BLaER1 treated with 17β-estradiol and CSF1 and Interleukin-3, amounts not matched to agents 10 nM and 100 nM (cell line): ENCODE measurements around the gene SCAPER.
"Not testable (repeated sequence)": the region's sequence is repeated elsewhere in the genome, so short reads cannot be mapped to it uniquely, and the experiment has no call there.

Experiments
- H3K27ac ChIP-seq, 11 experiments: shearing (Covaris generic); formaldehyde crosslinking; 2 replicates each; pipeline ENCODE4 v1.8.1; 2022
- H3K27me3 ChIP-seq, 11 experiments: shearing (Covaris generic); formaldehyde crosslinking; 2 replicates each; pipeline ENCODE4 v1.8.1; 2022
- H3K36me3 ChIP-seq, 11 experiments: shearing (Covaris generic); formaldehyde crosslinking; 2 replicates each; pipeline ENCODE4 v1.8.1; 2022
- H3K4me1 ChIP-seq, 10 experiments: shearing (Covaris generic); formaldehyde crosslinking; 2 replicates each; pipeline ENCODE4 v1.8.1; 2022
- H3K4me2 ChIP-seq, 11 experiments: shearing (Covaris generic); formaldehyde crosslinking; 2 replicates each; pipeline ENCODE4 v1.8.1; 2022
- H3K4me3 ChIP-seq, 10 experiments: shearing (Covaris generic); formaldehyde crosslinking; 2 replicates each; pipeline ENCODE4 v1.8.1; 2022
- H3K9ac ChIP-seq, 11 experiments: shearing (Covaris generic); formaldehyde crosslinking; 2 replicates each; pipeline ENCODE4 v1.8.1; 2022
- H3K9me3 ChIP-seq, 11 experiments: shearing (Covaris generic); formaldehyde crosslinking; replicated peaks in 1 of 11; 2 replicates each; pipeline ENCODE4 v1.8.1; 2022
- H4K20me1 ChIP-seq, 11 experiments: shearing (Covaris generic); formaldehyde crosslinking; 2 replicates each; pipeline ENCODE4 v1.8.1; 2022
- Cebpa-rat ChIP-seq, 11 experiments: shearing (Covaris generic); IDR thresholded peaks; 2 replicates each; pipeline ENCODE4 v1.8.1; 2022

SCAPER gene

DNA sequence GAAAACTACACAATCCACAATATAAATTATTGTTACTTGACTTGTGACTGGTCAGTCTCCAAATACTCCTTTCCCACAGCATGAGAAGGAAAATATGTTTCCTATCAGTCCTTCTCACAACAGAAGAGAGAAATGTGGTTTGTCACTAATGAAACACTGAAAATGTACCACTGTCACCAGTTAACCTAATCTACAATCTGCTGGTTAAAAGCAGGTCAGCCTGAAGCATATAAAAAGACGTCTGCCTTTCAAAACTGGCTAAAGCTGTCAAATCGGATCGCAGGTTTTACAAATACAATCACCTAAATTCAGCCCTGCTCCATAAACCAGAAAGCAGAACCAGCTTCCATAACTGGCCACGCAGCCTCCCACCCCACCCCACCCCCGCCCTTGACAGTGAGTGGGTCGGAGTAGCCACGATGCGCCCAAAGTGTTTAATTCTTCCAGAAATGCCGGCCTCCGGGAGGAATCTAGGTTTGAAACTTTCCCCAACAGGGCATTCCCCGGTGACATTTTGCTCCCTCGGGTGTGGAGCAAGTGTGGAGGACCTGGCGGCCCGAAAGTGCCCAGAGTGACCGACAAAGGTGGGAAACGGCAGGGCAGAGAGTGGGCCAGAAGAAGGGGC is 594.6 kb downstream of the SCAPER start:
- H3K9me3 ChIP-seq, result 0 out of 22 replicates have a peak, but pooled peaks cover 0 to 4% (median 0%) of the 10 kb centered on the region in 11 experiments
- peaks cover 0 to 30% (median 18%) of the 10 kb centered on the region in 11 experiments; a peak in 16 of 22 replicates for H3K36me3 ChIP-seq
- TF ChIP-seq Cebpa-rat (IDR thresholded peaks at IDR 0.05), result no peak
- peak overlapping the region; percentile 79 to 93 (median 87) for H3K4me3 ChIP-seq
- H3K4me2 ChIP-seq, result peak overlapping the region; percentile 79 to 93 (median 87)
- peaks cover 20 to 48% (median 44%) of the 10 kb centered on the region in 11 experiments; a peak in 19 of 22 replicates for H4K20me1 ChIP-seq
- H3K27ac ChIP-seq, result peak overlapping the region; percentile 90 to 99 (median 95)
- peak overlapping the region; percentile 95 to 99 (median 96) for H3K9ac ChIP-seq
- H3K27me3 ChIP-seq, result no peaks in the 10 kb centered on the region
- H3K4me1 ChIP-seq, result peaks cover 14 to 34% (median 19%) of the 10 kb centered on the region in 10 experiments

DNA sequence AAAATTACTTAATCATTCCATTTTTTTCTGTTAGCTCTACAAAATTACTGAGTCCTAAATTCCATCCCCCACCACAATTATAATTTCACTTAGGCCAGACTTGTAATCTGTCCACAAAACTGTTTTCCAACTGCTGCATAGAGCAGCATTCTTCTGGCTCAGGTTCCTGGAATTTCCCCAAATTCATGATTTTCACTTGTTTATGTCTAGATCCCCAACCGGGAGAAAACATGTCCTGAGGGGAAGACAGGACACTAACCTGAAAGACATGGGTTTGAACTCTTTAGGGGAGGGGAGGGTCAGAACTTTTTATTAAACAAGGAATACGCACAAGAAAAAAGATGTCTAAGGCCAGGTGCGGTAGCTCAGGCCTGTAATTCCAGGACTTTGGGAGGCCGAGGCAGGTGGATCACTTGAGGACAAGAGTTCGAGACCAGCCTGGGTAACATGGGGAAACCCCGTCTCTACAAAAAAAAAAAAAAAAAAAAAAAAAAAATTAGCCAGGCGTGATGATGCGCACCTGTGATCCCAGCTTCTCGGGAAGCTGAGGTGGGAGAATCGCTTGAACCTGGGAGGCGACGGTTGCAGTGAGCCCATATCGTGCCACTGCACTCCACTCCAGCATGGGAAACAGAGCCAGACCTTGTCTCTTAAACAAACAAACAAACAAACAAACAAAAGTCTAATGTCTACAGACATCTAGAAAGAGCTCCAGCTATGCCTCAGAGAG is 595.4 kb downstream of the SCAPER start:
- TF ChIP-seq Cebpa-rat (IDR thresholded peaks at IDR 0.05), result no peak
- peak overlapping the region; percentile 95 to 99 (median 96) for H3K9ac ChIP-seq
- peak overlapping the region; percentile 79 to 93 (median 87) for H3K4me2 ChIP-seq
- H3K9me3 ChIP-seq, result peaks cover 0 to 11% (median 4%) of the 10 kb centered on the region in 11 experiments; a peak in 11 of 22 replicates
- H4K20me1 ChIP-seq, result peaks cover 22 to 57% (median 52%) of the 10 kb centered on the region in 11 experiments; a peak in 19 of 22 replicates
- H3K27me3 ChIP-seq, result no peaks in the 10 kb centered on the region
- peak overlapping the region; percentile 79 to 93 (median 87) for H3K4me3 ChIP-seq
- peaks cover 14 to 34% (median 20%) of the 10 kb centered on the region in 10 experiments for H3K4me1 ChIP-seq
- peak overlapping the region in 6 of 11 experiments; percentile 94 to 99 (median 96); a peak in 8 of 22 replicates for H3K27ac ChIP-seq
- H3K36me3 ChIP-seq, result peaks cover 0 to 32% (median 19%) of the 10 kb centered on the region in 11 experiments; a peak in 16 of 22 replicates

DNA sequence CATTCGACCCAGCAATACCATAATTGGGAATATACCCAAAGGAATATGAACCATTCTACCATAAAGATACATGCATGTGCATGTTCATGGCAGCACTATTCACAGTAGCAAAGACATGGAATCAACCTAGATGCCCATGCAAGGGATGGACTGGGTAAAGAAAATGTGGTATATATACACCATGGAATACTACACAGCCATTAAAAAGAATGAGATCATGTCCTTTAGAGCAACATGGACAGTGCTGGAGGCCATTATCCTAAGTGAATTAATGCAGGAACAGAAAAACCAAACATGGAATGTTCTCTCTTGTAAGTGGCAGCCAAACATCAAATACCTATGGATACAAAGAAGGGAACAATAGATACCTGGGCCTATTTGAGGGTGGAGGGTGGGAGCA is 601.2 kb downstream of the SCAPER start:
- H3K27me3 ChIP-seq, result no peaks in the 10 kb centered on the region
- H3K4me1 ChIP-seq, result peaks cover 0 to 32% (median 6%) of the 10 kb centered on the region in 10 experiments; a peak in 9 of 20 replicates
- H3K36me3 ChIP-seq, result peaks cover 0 to 60% (median 27%) of the 10 kb centered on the region in 11 experiments; a peak in 18 of 22 replicates
- no peak overlapping the region for H3K27ac ChIP-seq
- H3K9me3 ChIP-seq, result peaks cover 0 to 22% (median 13%) of the 10 kb centered on the region in 11 experiments; a peak in 17 of 22 replicates
- H4K20me1 ChIP-seq, result peaks cover 72 to 100% (median 98%) of the 10 kb centered on the region in 11 experiments
- no peak overlapping the region for H3K9ac ChIP-seq
- TF ChIP-seq Cebpa-rat (IDR thresholded peaks at IDR 0.05), result no peak
- no peak overlapping the region for H3K4me2 ChIP-seq
- no peak overlapping the region for H3K4me3 ChIP-seq

- H4K20me1 ChIP-seq, result peaks cover 79 to 100% (median 97%) of the 10 kb centered on the region in 11 experiments
- H3K4me1 ChIP-seq, result peaks cover 0 to 28% (median 6%) of the 10 kb centered on the region in 10 experiments; a peak in 9 of 20 replicates
- H3K4me3 ChIP-seq, result no peak overlapping the region
- peak overlapping the region in 4 of 11 experiments; percentile 8 to 62 (median 43); a peak in 6 of 22 replicates for H3K4me2 ChIP-seq
- peaks cover 3 to 53% (median 21%) of the 10 kb centered on the region in 11 experiments; a peak in 16 of 22 replicates for H3K36me3 ChIP-seq
- no peak overlapping the region for H3K9ac ChIP-seq
- H3K27me3 ChIP-seq, result no peaks in the 10 kb centered on the region
- no peak for TF ChIP-seq Cebpa-rat (IDR thresholded peaks at IDR 0.05)
- H3K9me3 ChIP-seq, result peaks cover 0 to 13% (median 10%) of the 10 kb centered on the region in 11 experiments; a peak in 17 of 22 replicates
- no peak overlapping the region for H3K27ac ChIP-seq
Observed at GRCh38 chr15:76299786-76300185, 605.4 kb downstream of the SCAPER start.

DNA sequence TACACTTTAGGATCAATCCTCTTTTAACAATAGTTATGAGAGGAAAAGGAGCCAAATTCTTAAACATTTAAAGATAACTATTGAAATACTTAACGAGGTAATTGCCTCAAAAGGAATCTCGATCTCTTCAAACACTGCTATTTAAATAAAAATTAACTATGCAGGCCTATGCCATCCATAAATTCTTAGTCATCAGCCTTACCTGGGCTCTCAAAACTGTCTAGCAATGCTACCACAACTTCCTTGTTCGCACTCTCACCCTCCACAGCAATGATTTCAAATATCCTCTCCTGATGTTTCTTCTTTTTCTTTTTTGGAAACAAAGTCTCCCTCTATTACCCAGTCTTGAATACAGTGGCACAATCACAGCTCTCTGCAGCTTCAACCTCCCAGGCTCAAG is 606.2 kb downstream of the SCAPER start:
- peaks cover 82 to 100% (median 97%) of the 10 kb centered on the region in 11 experiments for H4K20me1 ChIP-seq

DNA sequence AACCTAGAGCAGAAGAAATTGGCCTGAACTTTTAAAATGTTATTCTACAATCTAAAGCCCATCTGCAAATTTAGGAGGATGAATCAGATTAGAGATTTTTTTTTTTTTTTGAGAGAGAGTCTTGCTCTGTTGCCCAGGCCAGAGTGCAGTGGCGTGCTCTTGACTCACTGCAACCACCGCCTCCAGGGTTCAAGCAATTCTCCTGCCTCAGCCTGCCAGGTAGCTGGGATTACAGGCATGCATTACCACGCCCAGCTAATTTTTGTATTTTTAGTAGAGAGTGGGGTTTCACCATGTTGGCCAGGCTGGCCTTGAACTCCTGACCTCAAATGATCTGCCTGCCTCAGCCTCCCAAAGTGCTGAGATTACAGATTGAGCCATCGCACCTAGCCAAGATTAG is 607.2 kb downstream of the SCAPER start:
- not testable (repeated sequence) for H3K9me3 ChIP-seq, H3K4me2 ChIP-seq, H3K9ac ChIP-seq, H3K4me3 ChIP-seq, H3K27me3 ChIP-seq, H3K27ac ChIP-seq
- H3K4me1 ChIP-seq, result peaks cover 0 to 40% (median 11%) of the 10 kb centered on the region in 10 experiments; a peak in 9 of 20 replicates
- peaks cover 3 to 52% (median 16%) of the 10 kb centered on the region in 11 experiments; a peak in 18 of 22 replicates for H3K36me3 ChIP-seq
- H4K20me1 ChIP-seq, result peaks cover 79 to 100% (median 96%) of the 10 kb centered on the region in 11 experiments

More for the DNA sequence above, 606.2 kb downstream of the SCAPER start:
- no peak overlapping the region for H3K4me3 ChIP-seq
- H3K27ac ChIP-seq, result no peak overlapping the region
- peak overlapping the region in 3 of 11 experiments; percentile 28 to 62 (median 58); a peak in 6 of 22 replicates for H3K4me2 ChIP-seq
- H3K36me3 ChIP-seq, result peaks cover 3 to 51% (median 13%) of the 10 kb centered on the region in 11 experiments; a peak in 17 of 22 replicates
- H3K27me3 ChIP-seq, result no peaks in the 10 kb centered on the region
- H3K4me1 ChIP-seq, result peaks cover 0 to 30% (median 6%) of the 10 kb centered on the region in 10 experiments; a peak in 9 of 20 replicates
- H3K9me3 ChIP-seq, result peaks cover 0 to 5% (median 2%) of the 10 kb centered on the region in 11 experiments; a peak in 13 of 22 replicates
- no peak overlapping the region for H3K9ac ChIP-seq
- no peak for TF ChIP-seq Cebpa-rat (IDR thresholded peaks at IDR 0.05)
